BLaER1 (cell line): ENCODE measurements around the gene HTT.

Source experiments
- H3K27ac ChIP-seq: shearing (Covaris generic); formaldehyde crosslinking; 2 replicates; pipeline ENCODE4 v1.8.1; 2022
- H3K27me3 ChIP-seq: shearing (Covaris generic); formaldehyde crosslinking; 2 replicates; pipeline ENCODE4 v1.8.1; 2022
- H3K36me3 ChIP-seq: shearing (Covaris generic); formaldehyde crosslinking; 2 replicates; pipeline ENCODE4 v1.8.1; 2022
- H3K4me1 ChIP-seq: shearing (Covaris generic); formaldehyde crosslinking; 2 replicates; pipeline ENCODE4 v1.8.1; 2022
- H3K4me2 ChIP-seq: shearing (Covaris generic); formaldehyde crosslinking; 2 replicates; pipeline ENCODE4 v1.8.1; 2022
- H3K4me3 ChIP-seq: shearing (Covaris generic); formaldehyde crosslinking; 2 replicates; pipeline ENCODE4 v1.8.1; 2022
- H3K9ac ChIP-seq: shearing (Covaris generic); formaldehyde crosslinking; 2 replicates; pipeline ENCODE4 v1.8.1; 2022
- H3K9me3 ChIP-seq: shearing (Covaris generic); formaldehyde crosslinking; 2 replicates; pipeline ENCODE4 v1.8.1; 2022
- H4K20me1 ChIP-seq: shearing (Covaris generic); formaldehyde crosslinking; 2 replicates; pipeline ENCODE4 v1.8.1; 2022
- Cebpa-rat ChIP-seq: shearing (Covaris generic); IDR thresholded peaks from 2 replicates; pipeline ENCODE4 v1.8.1; 2022

Gene HTT

DNA sequence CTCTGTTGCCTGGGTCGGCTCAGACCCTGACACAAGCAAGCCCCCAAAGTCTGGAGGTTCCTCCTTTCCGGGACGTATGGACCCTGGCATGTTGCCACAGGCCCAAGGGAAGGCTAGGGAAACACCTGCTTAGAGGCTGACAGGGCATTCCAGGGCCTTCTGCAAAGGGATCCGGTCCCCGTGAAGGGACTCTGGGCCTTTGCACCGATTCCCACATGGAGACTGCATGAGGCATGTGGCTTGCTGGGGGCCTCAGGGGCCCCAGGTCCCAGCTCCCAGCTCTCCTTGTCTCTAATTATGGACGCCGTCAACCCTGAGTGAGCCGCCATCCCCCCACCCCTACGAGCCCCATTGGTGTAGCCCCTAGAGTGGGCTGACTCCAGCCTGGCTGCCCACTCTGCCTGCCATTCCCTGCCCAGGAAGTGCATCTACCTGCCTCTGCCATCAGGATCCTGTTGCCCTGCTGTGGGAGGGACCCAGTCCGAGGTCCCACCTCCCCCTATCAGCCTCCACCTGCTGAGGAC lies 214.2 kb downstream of the HTT start:
- H3K27me3 ChIP-seq, result no peaks in the 10 kb centered on the region
- no peaks in the 10 kb centered on the region for H3K9me3 ChIP-seq
- H3K4me3 ChIP-seq, result peak overlapping the region; percentile 64
- TF ChIP-seq Cebpa-rat, result no peak
- H3K9ac ChIP-seq, result peak overlapping the region; percentile 78
- peaks cover 84% of the 10 kb centered on the region for H3K4me1 ChIP-seq
- peak overlapping the region; percentile 89 for H3K27ac ChIP-seq
- peaks cover 14% of the 10 kb centered on the region for H4K20me1 ChIP-seq
- H3K36me3 ChIP-seq, result no peaks in the 10 kb centered on the region
- H3K4me2 ChIP-seq, result peak overlapping the region; percentile 98

DNA sequence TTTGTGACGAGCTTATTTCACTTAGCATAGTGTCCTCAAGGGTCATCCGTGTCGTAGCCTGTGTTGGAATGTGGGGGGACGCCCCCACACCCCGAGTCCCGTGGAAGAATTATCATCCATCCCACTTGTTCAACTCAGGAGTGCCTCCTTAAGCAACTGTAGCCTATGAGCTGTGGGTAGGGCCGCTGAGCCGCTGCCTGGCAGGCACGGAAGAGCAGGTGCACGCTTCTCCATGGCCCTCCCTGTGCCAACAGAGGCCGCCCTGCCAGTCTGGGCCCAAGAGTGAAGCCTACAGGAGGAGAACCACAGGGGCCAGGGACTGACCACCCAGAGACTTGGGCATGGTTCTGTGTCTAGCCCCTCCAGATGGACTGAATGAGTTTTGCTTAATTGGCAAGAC lies 216.0 kb downstream of the HTT start:
- peak overlapping the region; percentile 98 for H3K4me2 ChIP-seq

DNA sequence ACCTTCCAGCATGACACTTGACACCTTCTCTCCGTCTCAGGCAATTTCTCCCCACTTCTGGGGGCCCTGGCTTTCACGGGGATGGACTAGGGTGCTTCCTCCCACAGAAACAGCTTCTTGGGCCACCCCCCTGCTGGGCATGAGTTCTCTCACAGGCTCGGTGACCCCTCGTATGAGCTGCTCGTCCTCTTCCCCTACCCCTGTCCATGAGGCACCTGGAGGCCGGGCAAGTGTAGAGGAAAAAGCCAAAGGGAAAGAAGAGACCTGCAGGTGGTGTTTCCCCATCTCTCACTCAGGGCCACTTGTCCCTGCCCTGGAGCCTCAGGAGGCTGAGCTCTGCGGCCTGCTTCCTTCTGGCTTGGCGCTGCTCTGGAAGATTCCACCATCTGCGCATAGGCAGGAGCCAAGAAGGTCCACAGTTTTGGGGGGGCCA lies 216.4 kb downstream of the HTT start:
- H3K4me2 ChIP-seq, result peak overlapping the region; percentile 98
- H3K4me1 ChIP-seq, result peaks cover 86% of the 10 kb centered on the region
- H3K27ac ChIP-seq, result peak overlapping the region; percentile 98

More for the DNA sequence above, 216.0 kb downstream of the HTT start:
- Histone ChIP-seq H3K4me1 (peaks cover 86% of the 10 kb centered on the region), H3K4me3 (no peak overlapping the region), H3K9ac (no peak overlapping the region), H4K20me1 (peaks cover 31% of the 10 kb centered on the region), H3K27me3 (no peaks in the 10 kb centered on the region), H3K27ac (peak overlapping the region; percentile 98), H3K36me3 (no peaks in the 10 kb centered on the region), H3K9me3 (no peaks in the 10 kb centered on the region)
- TF ChIP-seq Cebpa-rat, result no peak

DNA sequence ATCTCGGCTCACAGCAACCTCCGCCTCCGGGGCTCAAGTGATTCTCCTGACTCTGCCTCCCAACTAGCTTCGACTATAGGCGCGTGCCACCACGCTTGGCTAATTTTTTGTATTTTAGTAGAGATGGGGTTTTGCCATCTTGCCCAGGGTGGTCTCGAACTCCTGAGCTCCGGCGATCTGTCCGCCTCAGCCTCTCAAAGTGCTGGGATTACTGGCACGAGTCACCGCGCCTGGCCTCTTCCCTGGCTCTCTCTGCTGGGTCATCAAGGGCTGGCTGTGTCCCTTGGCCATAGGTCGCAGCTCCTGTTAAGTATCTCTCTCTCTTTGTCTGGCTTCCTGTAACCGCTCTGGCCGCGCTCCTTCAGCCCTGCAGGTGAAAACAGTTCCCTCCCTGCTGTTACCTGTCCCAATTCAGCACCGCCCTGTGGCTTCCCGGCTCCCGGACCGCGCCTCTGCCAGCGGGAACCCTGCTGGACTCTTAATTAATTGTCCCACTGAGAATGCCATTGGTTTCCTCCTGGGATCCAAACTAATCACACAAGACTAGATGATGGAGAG lies 217.0 kb downstream of the HTT start:
- Histone ChIP-seq H4K20me1 (peaks cover 41% of the 10 kb centered on the region), H3K4me2 (peak overlapping the region; percentile 98), H3K9me3 (peaks cover 7% of the 10 kb centered on the region; the same call in 1 of the 2 replicates), H3K27ac (peak overlapping the region; percentile 98), H3K27me3 (no peaks in the 10 kb centered on the region), H3K4me3 (peak overlapping the region; percentile 96), H3K36me3 (peaks cover 9% of the 10 kb centered on the region; the same call in 1 of the 2 replicates), H3K9ac (peak overlapping the region; percentile 92), H3K4me1 (peaks cover 86% of the 10 kb centered on the region)
- no peak for TF ChIP-seq Cebpa-rat

More for the DNA sequence above, 216.4 kb downstream of the HTT start:
- Histone ChIP-seq H4K20me1 (peaks cover 35% of the 10 kb centered on the region), H3K27me3 (no peaks in the 10 kb centered on the region), H3K9me3 (peaks cover 1% of the 10 kb centered on the region; the same call in 1 of the 2 replicates), H3K36me3 (peaks cover 3% of the 10 kb centered on the region; the same call in 1 of the 2 replicates), H3K4me3 (no peak overlapping the region), H3K9ac (no peak overlapping the region)
- no peak for TF ChIP-seq Cebpa-rat

DNA sequence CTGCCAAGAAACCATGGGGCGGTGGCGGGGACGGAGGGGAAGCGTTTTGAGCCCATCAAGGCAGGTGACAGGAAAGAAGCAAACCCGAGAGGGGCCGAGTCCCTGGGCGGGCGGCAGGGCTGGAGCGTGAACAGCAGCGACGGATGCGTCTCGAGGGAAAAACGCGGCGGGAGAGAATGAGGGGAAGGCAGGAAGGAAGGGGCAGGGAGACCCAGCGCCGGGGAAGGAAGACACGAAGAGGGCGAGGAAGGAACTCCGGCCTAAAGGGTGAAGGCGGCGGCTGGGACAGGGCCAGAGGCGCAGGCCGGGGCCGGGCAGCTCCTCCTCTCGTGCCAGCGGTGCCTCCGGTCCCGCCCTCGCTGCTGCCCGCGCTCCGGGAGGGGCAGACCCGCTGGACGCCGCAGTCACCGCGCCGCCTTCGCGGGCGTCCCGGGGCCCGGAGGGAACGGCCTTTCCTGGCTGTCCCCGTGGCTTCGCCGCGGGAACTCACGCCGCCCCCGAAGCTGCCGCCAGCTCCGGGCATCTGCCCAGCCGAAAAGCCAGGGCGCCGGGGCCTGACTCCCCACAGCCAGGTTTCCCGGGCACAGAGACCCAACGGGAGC lies 217.6 kb downstream of the HTT start:
- no peaks in the 10 kb centered on the region for H3K27me3 ChIP-seq
- H3K9ac ChIP-seq, result peak overlapping the region; percentile 92

DNA sequence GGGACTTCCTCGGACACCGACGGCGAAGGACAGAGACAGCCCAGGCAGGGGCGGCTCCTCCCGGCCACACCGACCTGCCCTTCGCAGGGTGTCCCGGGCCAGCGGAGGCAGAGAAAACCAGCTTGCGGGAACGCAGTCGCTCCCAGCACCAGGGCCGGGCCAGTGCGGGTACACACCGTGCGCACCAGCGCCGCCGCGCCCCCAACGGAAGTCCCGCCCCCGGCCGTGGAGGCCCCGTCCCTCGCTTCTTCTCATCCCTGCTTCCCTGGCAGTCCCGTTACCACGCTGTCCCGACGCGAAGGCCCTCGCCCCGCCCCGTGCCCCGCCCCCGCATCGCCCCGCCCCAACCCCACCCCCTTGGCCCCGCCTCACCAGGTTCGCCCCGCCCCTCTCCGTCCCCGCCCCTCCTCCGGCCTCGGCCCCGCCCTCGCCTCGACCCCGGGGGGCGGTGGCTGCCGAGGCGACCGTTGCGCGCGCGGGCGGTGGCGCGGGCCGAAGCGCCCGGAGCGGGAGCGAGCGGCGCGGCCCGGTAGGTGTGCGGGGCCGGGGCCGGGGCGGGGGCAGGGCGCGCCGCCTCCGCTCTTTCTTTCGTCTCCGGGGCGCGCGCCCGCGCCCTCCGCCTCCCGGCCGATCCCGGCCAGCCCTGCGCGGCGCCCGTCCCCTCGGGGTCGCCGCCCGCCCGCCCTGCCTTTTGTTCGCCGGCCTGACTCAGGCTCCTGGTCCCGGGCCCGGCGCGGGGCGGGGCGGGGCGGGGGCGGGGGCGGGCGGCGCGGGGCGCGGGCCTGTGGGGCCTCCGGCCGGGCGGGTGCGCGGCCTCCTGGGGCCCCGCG lies 218.3 kb downstream of the HTT start, which contains the start of gene RGS12:
RGS12 (plus strand) TSS at position 451 of the 830 bp plus-strand sequence. CDS start 23,150 bp downstream, outside the sequence.
- Histone ChIP-seq H3K36me3 (peaks cover 21% of the 10 kb centered on the region), H4K20me1 (peaks cover 54% of the 10 kb centered on the region), H3K4me2 (peak within 1 kb of the TSS; percentile 98), H3K9me3 (peaks cover 20% of the 10 kb centered on the region), H3K27me3 (no peaks in the 10 kb centered on the region), H3K27ac (peak within 1 kb of the TSS; percentile 99), H3K4me1 (peaks cover 86% of the 10 kb centered on the region), H3K4me3 (peak within 1 kb of the TSS; percentile 96), H3K9ac (peak within 1 kb of the TSS; percentile 99)
- TF ChIP-seq Cebpa-rat, result no peak

More for the DNA sequence above, 217.6 kb downstream of the HTT start:
- H3K4me2 ChIP-seq, result peak overlapping the region; percentile 98
- peaks cover 86% of the 10 kb centered on the region for H3K4me1 ChIP-seq
- peak overlapping the region; percentile 98 for H3K27ac ChIP-seq
- peaks cover 14% of the 10 kb centered on the region for H3K36me3 ChIP-seq
- peak overlapping the region; percentile 96 for H3K4me3 ChIP-seq
- H4K20me1 ChIP-seq, result peaks cover 47% of the 10 kb centered on the region
- H3K9me3 ChIP-seq, result peaks cover 13% of the 10 kb centered on the region
- no peak for TF ChIP-seq Cebpa-rat
